Activated CD8-positive, alpha-beta T cell treated with anti-CD3 and anti-CD28 coated beads for 36 hours (primary cell): Measurements from ENCODE around the gene EXT2. TPM values are rescaled to one million over a fixed set of nuclear protein-coding genes. Genes with fewer than 3 reads are reported as not detected.

Experiments
- ATAC-seq: fragments of 200-7000 bp; cut with Tn5 transposase; one replicate; pipeline ENCODE4 v1.10.0; 2021; ENCODE audit warnings: mild to moderate bottlenecking, moderate library complexity
- CTCF ChIA-PET: fragments of 350-600 bp; sonication (Branson Sonifier 250); formaldehyde crosslinking; loops from one replicate; lab custom pipeline; 2021; ENCODE audit warnings: antibody characterized with exemption; lab: Charles Lee
- POLR2A ChIA-PET: fragments of 350-600 bp; sonication (Branson Sonifier 250); formaldehyde crosslinking; loops from one replicate; lab custom pipeline; 2021; ENCODE audit warnings: antibody characterized with exemption; lab: Charles Lee
- DNase-seq: peaks from one replicate; pipeline ENCODE4 v3.0.0-alpha.2; 2020
- H3K27ac Mint-ChIP-seq: one replicate; pipeline ENCODE4 v1.8.0; 2021; ENCODE audit warnings: mild to moderate bottlenecking, mixed read lengths
- H3K27me3 Mint-ChIP-seq: one replicate; pipeline ENCODE4 v1.8.0; 2021; ENCODE audit warnings: mixed read lengths
- H3K36me3 Mint-ChIP-seq: one replicate; pipeline ENCODE4 v1.8.0; 2021; ENCODE audit warnings: low read depth, mixed read lengths
- H3K4me1 Mint-ChIP-seq: one replicate; pipeline ENCODE4 v1.8.0; 2021; ENCODE audit warnings: low read depth, mixed read lengths
- H3K4me3 Mint-ChIP-seq: one replicate; pipeline ENCODE4 v1.8.0; 2021; ENCODE audit warnings: mild to moderate bottlenecking, moderate library complexity, mixed read lengths
- H3K9me3 Mint-ChIP-seq: one replicate; pipeline ENCODE4 v1.8.0; 2021; ENCODE audit warnings: mixed read lengths
- intact Hi-C: fragments of 100-400 bp; cut with micrococcal nuclease; formaldehyde crosslinking; loops from one replicate; pipeline ENCODE4 v1.10.0; 2022
- total RNA-seq, 2 experiments: library from RNA; stranded (reverse); gene quantifications; one replicate each; pipeline ENCODE4 v1.2.3, GENCODE V29; 2021
- TF ChIP-seq, protein P1 (sequence below): fragments of 200-600 bp; IDR thresholded peaks from one replicate; pipeline ENCODE4 v1.8.0; 2022; ENCODE audit warnings: antibody characterized with exemption, mild to moderate bottlenecking

EXT2 gene
- total RNA-seq, 2 experiments from 2014 or later: 20.0 to 20.2 TPM

DNA sequence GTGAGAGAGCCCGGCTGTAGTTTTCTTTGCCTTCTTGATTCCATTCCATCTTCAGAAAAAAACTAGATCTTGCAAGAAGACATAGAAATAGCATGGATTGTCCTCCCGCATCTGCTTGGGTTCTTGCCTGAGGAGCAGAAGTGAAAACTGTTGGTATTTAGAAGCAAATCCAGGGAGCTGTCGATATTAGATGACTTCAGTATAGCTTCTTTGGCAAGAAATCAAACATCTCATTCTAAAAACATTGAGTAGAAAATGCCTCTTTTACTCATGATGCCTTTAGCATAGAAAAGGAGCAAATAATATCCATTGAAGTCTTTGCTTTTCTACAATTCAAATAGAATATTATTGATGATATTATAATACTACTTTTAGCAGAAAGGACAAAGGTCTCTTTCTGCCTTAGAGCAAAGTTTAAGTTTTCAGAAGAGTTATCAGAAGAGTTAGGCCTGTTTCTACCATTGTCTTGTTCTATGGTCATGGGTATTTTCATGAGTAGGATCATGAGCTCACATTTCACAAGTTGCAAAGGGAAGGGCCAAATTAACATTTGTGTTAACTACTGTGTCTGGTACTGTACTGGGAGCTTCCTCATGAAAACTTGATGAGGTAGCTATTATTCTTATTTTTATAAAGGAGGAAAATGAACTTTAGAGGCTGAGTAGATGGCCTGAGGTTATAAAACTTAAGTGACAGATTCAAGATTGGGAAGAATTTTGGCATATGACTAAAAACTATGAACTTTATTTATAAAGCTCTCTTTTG is 49.7 kb downstream of the EXT2 start:
- no peaks in the 10 kb centered on the region for H3K27me3 Mint-ChIP-seq
- H3K4me1 Mint-ChIP-seq: no peaks in the 10 kb centered on the region
- ChIA-PET POLR2A (interaction anchor here (0.9 kb wide), 1 partner anchor 23 kb away, joined by 3 read pairs; no protein-coding TSS in a partner anchor), CTCF (no interaction called here)
- TF ChIP-seq, protein P1, sequence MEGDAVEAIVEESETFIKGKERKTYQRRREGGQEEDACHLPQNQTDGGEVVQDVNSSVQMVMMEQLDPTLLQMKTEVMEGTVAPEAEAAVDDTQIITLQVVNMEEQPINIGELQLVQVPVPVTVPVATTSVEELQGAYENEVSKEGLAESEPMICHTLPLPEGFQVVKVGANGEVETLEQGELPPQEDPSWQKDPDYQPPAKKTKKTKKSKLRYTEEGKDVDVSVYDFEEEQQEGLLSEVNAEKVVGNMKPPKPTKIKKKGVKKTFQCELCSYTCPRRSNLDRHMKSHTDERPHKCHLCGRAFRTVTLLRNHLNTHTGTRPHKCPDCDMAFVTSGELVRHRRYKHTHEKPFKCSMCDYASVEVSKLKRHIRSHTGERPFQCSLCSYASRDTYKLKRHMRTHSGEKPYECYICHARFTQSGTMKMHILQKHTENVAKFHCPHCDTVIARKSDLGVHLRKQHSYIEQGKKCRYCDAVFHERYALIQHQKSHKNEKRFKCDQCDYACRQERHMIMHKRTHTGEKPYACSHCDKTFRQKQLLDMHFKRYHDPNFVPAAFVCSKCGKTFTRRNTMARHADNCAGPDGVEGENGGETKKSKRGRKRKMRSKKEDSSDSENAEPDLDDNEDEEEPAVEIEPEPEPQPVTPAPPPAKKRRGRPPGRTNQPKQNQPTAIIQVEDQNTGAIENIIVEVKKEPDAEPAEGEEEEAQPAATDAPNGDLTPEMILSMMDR: no peak
- no peak overlapping the region for H3K4me3 Mint-ChIP-seq
- intact Hi-C loops: no loop called here
- DNase-seq (no peak), ATAC-seq (no peak)
- H3K9me3 Mint-ChIP-seq: no peaks in the 10 kb centered on the region
- peaks cover 21% of the 10 kb centered on the region for H3K36me3 Mint-ChIP-seq
- H3K27ac Mint-ChIP-seq: no peak overlapping the region

DNA sequence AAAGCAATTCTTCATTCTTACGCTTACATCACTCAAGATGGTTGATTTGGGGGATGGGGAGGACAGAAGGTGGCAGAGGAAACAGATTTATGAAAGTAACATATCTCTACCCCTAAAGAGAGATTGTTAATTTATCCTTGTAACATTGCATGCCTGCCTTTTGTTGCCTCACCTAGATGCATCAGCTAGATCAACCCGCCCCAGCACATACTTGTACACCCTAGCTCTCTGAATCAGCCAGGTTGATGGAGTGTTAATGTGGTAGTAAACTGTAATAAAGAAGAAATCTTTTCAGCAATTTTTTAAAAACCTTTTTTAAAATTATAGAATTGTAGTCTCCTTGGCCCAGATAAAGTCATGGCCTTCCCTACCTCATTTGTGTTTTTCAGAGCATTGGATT is 51.5 kb downstream of the EXT2 start:
- TF ChIP-seq, protein P1: no peak
- H3K4me1 Mint-ChIP-seq: no peaks in the 10 kb centered on the region
- H3K27me3 Mint-ChIP-seq: no peaks in the 10 kb centered on the region
- H3K36me3 Mint-ChIP-seq: peaks cover 37% of the 10 kb centered on the region
- DNase-seq (no peak), ATAC-seq (no peak)
- no peaks in the 10 kb centered on the region for H3K9me3 Mint-ChIP-seq
- ChIA-PET POLR2A (no interaction called here), CTCF (no interaction called here)
- H3K27ac Mint-ChIP-seq: no peak overlapping the region
- intact Hi-C loops: no loop called here
- no peak overlapping the region for H3K4me3 Mint-ChIP-seq

GRCh38 chr11:44147751-44148150 is 52.3 kb downstream of the EXT2 start:
- H3K4me3 Mint-ChIP-seq: no peak overlapping the region
- H3K9me3 Mint-ChIP-seq: peaks cover 1% of the 10 kb centered on the region
- no peaks in the 10 kb centered on the region for H3K27me3 Mint-ChIP-seq
- CTCF ChIA-PET: interaction anchor here (1.6 kb wide), 1 partner anchor 14 kb away, joined by 3 read pairs; no protein-coding TSS in a partner anchor
- intact Hi-C loops: no loop called here
- no peaks in the 10 kb centered on the region for H3K4me1 Mint-ChIP-seq
- ATAC-seq: no peak
- peaks cover 44% of the 10 kb centered on the region for H3K36me3 Mint-ChIP-seq
- DNase-seq: no peak
- H3K27ac Mint-ChIP-seq: no peak overlapping the region
- POLR2A ChIA-PET: no interaction called here
- TF ChIP-seq, protein P1: no peak

DNA sequence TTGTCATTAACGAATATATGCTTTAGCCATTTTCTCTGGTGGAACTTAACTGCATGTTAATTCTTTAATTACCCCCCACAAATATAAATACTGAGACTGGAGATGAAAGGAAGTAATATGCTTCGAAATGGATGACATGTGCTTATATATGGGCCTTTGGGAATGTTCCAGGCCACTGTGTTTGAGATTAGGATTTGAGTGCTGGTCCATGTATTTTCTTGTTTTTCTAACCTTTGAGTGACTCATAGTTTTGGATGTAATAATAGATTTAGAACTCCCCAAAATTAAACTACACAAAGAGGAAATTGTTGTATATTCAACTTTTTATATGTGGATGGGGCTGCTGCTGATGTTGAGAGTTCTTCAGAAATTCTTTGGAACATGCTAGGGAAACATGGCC is 54.2 kb downstream of the EXT2 start:
- intact Hi-C loops: no loop called here
- Mint-ChIP-seq H3K27ac (no peak overlapping the region), H3K4me1 (no peaks in the 10 kb centered on the region), H3K4me3 (no peak overlapping the region), H3K36me3 (peaks cover 56% of the 10 kb centered on the region), H3K27me3 (no peaks in the 10 kb centered on the region), H3K9me3 (peaks cover 2% of the 10 kb centered on the region)
- TF ChIP-seq, protein P1: no peak
- ATAC-seq (no peak), DNase-seq (no peak)
- CTCF ChIA-PET: no interaction called here
- POLR2A ChIA-PET: no interaction called here

- H3K4me1 Mint-ChIP-seq: no peaks in the 10 kb centered on the region
- H3K27me3 Mint-ChIP-seq: no peaks in the 10 kb centered on the region
- TF ChIP-seq, protein P1: no peak
- no peak overlapping the region for H3K27ac Mint-ChIP-seq
- H3K36me3 Mint-ChIP-seq: peaks cover 59% of the 10 kb centered on the region
- peaks cover 2% of the 10 kb centered on the region for H3K9me3 Mint-ChIP-seq
- intact Hi-C loops: no loop called here
- DNase-seq: no peak
- H3K4me3 Mint-ChIP-seq: no peak overlapping the region
- ATAC-seq: no peak
- ChIA-PET CTCF (no interaction called here), POLR2A (no interaction called here)
Observed at GRCh38 chr11:44150401-44150800, 54.9 kb downstream of the EXT2 start.
